MM.1S (cell line): ENCODE measurements around the gene CTRB2.

ENCODE experiments used
- EZH2 ChIP-seq: fragments of 300-600 bp; sonication (generic); optimal IDR thresholded peaks from 2 replicates; pipeline ENCODE3; 2017; ENCODE audit warnings: low read depth, mild to moderate bottlenecking, antibody characterized with exemption, low read length, mixed read lengths
- TF ChIP-seq, protein P1 (sequence below): fragments of 300-600 bp; sonication (generic); IDR thresholded peaks from 2 replicates; pipeline ENCODE4 v1.5.1; 2016; ENCODE audit warnings: antibody characterized with exemption, low read length, mixed read lengths

DNA sequence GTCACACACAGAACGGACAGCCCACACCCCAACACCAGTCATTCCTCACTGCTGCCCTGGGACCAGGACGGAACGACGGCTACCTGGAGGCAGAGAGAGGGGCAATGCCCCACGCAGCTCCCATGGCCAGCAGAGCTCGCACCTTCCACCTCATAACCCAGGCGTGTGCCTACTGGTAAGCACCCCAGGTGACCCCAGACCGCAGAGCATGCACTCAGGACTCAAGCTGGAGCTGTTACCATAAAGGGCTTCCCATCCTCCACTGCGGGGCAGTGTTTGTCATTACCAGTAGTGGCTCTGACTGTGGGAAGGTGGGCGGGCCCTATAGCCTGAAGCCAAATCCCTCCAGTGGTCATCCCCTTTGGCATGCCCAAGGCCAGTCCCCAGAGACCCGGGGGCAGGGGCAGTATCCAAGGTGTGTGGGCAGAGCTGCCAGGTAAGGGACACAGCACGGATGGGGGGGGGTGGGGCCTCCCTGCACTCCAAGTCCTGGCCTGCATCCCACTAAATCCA, 49.2 kb upstream of the CTRB2 start:
- TF ChIP-seq, protein P1, sequence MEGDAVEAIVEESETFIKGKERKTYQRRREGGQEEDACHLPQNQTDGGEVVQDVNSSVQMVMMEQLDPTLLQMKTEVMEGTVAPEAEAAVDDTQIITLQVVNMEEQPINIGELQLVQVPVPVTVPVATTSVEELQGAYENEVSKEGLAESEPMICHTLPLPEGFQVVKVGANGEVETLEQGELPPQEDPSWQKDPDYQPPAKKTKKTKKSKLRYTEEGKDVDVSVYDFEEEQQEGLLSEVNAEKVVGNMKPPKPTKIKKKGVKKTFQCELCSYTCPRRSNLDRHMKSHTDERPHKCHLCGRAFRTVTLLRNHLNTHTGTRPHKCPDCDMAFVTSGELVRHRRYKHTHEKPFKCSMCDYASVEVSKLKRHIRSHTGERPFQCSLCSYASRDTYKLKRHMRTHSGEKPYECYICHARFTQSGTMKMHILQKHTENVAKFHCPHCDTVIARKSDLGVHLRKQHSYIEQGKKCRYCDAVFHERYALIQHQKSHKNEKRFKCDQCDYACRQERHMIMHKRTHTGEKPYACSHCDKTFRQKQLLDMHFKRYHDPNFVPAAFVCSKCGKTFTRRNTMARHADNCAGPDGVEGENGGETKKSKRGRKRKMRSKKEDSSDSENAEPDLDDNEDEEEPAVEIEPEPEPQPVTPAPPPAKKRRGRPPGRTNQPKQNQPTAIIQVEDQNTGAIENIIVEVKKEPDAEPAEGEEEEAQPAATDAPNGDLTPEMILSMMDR, result no peak
- TF ChIP-seq EZH2, result no peak
